Measurements from ENCODE around the gene CA14.

DNA sequence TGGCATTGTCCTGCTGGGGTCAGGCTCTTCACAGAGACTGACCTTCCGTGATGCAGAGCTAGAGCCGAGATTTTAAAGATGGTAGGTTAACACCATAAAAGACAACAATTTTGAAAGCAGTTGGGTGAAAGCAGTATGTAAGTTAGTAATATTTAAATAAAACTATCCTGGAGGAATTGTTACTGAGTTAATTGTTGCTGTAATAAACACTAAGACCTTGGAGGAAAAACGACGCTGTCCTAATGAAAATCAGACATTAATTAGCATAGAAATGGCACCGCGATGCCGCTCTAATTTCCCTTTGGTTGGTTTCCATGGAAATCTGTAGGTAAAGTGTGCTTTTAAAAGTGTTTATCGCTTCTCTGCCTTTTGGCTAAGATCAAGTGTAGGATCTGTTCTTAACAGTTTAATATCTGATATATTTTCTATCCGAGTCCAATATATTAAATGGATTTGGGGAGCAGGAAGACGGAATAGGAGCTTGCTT lies 20.9 kb upstream of the CA14 start:
- TF ChIP-seq, protein P1, sequence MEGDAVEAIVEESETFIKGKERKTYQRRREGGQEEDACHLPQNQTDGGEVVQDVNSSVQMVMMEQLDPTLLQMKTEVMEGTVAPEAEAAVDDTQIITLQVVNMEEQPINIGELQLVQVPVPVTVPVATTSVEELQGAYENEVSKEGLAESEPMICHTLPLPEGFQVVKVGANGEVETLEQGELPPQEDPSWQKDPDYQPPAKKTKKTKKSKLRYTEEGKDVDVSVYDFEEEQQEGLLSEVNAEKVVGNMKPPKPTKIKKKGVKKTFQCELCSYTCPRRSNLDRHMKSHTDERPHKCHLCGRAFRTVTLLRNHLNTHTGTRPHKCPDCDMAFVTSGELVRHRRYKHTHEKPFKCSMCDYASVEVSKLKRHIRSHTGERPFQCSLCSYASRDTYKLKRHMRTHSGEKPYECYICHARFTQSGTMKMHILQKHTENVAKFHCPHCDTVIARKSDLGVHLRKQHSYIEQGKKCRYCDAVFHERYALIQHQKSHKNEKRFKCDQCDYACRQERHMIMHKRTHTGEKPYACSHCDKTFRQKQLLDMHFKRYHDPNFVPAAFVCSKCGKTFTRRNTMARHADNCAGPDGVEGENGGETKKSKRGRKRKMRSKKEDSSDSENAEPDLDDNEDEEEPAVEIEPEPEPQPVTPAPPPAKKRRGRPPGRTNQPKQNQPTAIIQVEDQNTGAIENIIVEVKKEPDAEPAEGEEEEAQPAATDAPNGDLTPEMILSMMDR (IDR thresholded peaks at IDR 0.05 in 8 of 11, conservative IDR thresholded peaks at IDR 0.05 in 3 of 11), result no peak
- TF ChIP-seq POLR2A (IDR thresholded peaks at IDR 0.05) (no peak), POLR2AphosphoS5 (IDR thresholded peaks at IDR 0.05) (no peak)

Measured in spleen (tissue), 7 donors.